ENCODE data around the gene OPCML. TPM values are rescaled to one million over a fixed set of nuclear protein-coding genes. Genes with fewer than 3 reads are reported as not detected.

The OPCML gene
- total RNA-seq, 1 experiment from 2014 or later, result not detected

DNA sequence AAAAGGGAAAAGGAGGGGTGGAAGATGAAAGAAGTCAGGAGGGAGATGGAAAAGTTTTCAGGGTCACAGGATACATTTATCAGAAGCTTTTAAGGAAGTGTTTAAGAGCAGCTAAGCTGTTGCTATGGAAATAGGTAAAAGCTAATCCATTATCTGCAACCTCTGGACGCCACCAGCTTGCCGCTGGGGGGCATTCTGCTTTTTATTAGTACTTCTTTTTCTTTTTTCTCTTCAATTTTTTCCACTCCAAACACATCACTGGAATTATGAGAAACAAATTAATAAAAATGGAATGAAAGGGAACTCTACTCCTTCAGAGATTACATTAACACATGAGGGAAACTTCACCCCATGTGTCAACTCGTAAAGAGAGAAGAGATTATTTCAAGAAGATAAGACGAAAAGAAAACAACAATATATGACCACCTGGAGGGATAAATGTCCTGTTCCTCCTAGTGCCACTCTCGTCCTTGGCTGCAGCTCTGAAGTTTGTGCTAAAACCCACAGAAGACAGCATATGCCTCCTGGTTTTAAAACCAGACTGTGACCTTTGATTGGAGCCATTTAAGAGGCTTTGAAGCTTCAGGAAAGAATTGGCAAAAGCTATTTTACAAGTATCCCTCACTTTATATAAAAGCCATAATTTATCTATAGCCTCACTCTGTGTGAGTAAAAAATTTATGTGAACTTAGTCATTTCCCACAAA, 972.8 kb downstream of the OPCML start:
- in situ Hi-C loops (cut with HindIII; ENCODE audit: low pct_unique_long_range_greater_than_20kb, low sequenced_read_pairs), result no loop called here
- DNase-seq (ENCODE audit: low read depth, low spot score), result peak; percentile 4

DNA sequence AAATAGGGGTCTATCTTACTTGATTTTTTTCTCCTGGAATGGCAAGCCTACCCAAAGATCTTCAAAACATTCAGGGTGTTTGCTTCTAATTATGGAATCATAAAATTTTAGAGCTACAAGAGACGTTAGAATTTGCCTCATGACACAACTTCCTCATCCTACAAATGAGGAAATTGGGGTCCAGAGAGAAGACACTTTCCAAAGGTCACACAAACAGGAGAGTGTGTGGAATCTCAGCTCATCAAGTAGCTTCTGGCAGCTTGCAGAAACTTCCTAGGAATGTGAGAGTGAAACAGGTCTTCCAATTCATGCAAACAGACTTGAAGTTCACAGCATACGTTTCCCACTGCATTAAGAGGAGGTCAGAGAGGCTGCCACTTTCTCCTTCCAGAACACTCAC, 976.0 kb downstream of the OPCML start:
- no peak for DNase-seq (ENCODE audit: low read depth, low spot score)

DNA sequence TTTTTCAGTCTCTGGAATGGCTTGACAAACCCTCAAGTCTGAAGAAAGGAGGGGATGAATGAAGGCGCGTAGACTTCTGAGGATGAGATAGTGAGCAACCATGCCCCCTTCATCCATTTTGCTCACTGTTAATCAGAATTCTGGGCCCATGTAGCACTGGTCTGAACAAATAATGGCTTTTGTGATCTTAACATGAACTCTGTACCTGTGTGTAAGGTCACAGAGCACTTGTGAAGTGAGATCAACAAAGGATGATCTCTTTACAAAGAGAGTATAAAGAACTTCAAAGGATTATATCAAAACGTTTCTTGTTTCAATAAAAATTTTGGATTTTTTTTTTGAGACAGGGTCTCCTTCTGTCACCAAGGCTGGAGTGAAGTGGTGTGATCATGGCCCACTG, 976.7 kb downstream of the OPCML start:
- DNase-seq (ENCODE audit: low read depth, low spot score), result no peak
- in situ Hi-C loops (cut with HindIII; ENCODE audit: low pct_unique_long_range_greater_than_20kb, low sequenced_read_pairs), result no loop called here

More for the DNA sequence above, 976.0 kb downstream of the OPCML start:
- in situ Hi-C loops (cut with HindIII; ENCODE audit: low pct_unique_long_range_greater_than_20kb, low sequenced_read_pairs), result no loop called here

DNA sequence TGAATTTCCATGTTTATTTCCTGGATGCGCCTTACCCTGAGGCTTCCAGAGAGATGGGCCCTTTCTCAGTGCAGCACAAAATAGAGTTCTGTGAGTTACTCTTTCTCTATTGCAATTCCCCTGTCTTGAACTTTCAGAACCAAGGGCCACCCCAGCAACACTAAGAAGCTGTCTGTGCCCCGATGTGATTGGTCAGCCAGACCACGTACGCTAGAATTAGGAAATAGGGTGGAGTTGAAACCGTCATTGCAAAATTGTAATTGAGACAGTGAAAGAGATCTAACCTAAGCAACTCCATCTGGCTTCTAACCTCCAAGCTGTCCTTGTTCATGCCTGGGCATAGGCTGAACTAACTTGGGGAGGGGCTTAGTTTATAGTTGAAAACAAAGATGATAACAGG, 981.3 kb downstream of the OPCML start:
- DNase-seq (ENCODE audit: low read depth, low spot score), result no peak
- in situ Hi-C loops (cut with HindIII; ENCODE audit: low pct_unique_long_range_greater_than_20kb, low sequenced_read_pairs), result no loop called here

DNA sequence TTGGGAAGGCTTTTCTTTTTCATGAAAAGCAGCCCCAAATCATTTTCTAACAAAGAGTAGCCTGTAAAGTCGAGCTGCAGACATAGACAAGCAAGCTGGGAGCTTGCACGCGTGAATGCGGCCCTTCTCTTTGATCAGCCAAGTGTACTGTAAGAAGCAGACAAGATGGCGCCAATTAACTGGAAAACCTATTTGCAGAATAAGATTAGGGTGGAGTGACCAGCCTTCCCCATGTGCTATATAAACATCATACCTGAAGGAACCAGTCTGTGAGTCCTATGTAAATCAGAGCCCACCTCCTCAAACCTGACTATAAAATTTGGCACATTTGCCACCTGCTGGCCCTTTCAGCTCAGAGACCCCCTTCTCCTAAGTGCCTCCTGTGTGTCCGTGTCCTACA, 982.7 kb downstream of the OPCML start:
- DNase-seq (ENCODE audit: low read depth, low spot score), result no peak
- in situ Hi-C loops (cut with HindIII; ENCODE audit: low pct_unique_long_range_greater_than_20kb, low sequenced_read_pairs), result no loop called here

DNA sequence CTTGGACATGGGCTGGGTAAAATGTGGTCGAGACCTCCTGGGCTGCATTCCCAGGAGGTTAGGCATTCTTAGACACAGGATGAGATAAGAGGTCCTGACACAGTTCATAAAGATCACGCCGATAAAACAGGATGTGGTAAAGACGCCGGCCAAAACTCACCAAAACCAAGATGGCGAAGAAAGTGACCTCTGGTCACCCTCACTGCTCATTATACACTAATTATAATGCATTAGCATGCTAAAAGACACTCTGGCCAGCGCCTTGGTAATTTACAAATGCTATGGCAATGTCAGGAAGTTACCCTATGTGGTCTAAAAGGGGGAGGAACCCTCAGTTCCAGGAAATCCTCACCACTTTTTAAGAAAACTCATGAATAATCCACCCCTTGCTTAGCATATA, 983.3 kb downstream of the OPCML start:
- DNase-seq (ENCODE audit: low read depth, low spot score), result no peak
- in situ Hi-C loops (cut with HindIII; ENCODE audit: low pct_unique_long_range_greater_than_20kb, low sequenced_read_pairs), result no loop called here

DNA sequence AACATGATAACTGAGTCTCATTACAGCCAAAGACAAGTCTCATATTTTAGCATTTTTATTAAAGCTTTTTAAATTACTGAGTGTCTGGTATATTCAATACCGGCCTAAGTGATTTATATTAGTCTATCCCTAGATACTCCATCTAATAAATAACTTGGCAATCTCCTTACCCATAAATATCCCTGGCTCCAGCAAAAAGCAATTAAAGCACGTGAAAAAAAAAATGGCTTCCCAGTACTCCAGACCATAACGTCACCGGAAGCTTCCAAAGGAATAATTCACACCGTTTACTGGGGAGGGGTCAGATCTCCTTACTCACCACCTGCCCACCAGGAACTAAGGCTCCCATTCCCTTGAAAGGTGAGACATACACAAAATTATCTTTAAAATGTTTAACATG, 988.3 kb downstream of the OPCML start:
- in situ Hi-C loops (cut with HindIII; ENCODE audit: low pct_unique_long_range_greater_than_20kb, low sequenced_read_pairs), result no loop called here
- DNase-seq (ENCODE audit: low read depth, low spot score), result no peak

DNA sequence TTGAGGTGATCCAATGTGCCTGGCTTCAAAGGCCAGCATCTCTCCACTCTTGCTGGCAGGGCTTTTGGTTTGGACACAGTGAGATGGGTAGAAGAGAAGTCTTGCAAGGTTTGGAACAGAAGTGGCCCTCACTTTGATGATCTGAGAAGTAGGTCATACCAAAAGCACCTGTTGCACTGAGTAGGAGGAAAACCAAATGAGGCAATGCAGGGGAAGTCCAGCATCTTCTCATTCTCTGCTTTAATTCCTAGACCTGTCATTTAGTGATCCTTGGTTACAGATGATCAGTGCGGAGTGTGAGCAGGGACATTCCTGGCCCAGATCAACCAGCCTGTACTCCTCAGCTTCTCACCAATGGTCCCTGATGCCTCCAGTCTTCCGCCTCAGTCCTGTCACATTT, 990.5 kb downstream of the OPCML start:
- in situ Hi-C loops (cut with HindIII; ENCODE audit: low pct_unique_long_range_greater_than_20kb, low sequenced_read_pairs), result no loop called here
- no peak for DNase-seq (ENCODE audit: low read depth, low spot score)

DNA sequence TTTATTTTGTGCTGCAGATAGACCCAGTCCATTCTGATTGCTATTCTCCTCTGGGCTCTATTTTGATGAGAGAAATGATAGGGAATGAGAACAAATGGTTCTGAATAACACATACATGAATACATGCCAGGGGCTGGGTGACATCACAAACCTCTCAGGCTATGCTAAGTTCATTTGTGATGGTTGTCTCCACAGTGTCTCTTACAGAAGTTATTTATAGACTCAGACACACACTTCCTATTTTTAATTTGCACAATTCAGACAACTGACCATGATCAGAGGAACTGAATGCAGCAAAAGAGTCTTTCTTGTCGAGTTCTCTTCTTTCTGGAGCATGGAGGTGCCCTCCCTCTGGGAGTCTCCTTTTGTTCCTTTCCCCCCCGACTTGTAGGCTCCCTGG, 991.7 kb downstream of the OPCML start:
- in situ Hi-C loops (cut with HindIII; ENCODE audit: low pct_unique_long_range_greater_than_20kb, low sequenced_read_pairs), result no loop called here
- DNase-seq (ENCODE audit: low read depth, low spot score), result no peak

DNA sequence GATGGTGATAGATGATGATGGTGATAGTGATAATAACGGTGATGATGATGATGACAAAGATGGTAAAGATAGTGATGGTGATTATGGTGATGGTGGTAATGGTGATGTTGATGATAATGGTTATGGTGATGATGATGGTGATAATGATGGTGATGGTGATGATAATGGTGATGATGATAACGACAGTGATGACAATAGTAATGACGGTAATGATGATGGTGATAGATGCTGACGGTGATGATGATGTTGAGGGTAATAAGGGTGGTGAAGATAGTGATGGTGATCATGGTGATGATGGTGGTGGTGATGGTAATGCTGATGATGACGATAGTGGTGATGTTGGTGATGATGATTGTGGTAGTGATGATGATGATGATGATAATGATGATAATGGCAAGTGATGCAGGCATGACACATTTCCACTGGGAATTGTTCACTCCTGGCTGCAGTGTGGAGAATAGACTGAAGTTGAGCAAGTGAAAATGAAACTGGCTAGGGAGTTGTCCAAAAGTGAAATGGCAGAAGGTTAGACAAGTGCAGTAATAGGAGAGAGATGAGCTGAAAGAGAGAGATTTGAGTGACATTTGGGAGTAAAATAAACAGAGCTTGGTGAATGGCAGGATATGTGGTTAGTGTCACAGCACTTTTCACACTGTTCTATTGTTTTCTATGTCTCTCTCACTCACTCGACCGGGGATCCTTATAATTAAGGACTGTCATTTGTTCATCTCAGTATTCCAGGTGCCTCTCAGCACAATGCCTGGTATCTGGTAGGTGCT, 992.5 kb downstream of the OPCML start:
- no peak for DNase-seq (ENCODE audit: low read depth, low spot score)
- in situ Hi-C loops (cut with HindIII; ENCODE audit: low pct_unique_long_range_greater_than_20kb, low sequenced_read_pairs), result no loop called here

DNA sequence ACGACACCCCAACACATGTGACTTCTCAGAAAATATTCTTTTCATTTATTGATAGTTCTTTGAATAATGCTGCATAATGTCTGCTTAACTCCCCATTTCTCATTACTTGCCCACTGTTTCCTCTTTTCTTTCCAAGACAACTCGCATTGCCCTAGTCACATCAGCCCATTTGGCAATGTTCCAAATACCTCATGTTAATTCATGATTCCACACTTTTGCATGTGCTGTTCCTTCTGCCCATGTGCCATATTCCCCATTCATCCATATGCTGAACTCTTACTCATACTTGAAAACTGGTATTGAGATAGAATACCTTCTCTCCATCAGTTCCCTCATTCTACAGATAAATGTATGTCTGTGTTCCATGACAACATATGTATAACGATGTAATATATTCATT, 993.7 kb downstream of the OPCML start:
- in situ Hi-C loops (cut with HindIII; ENCODE audit: low pct_unique_long_range_greater_than_20kb, low sequenced_read_pairs), result no loop called here
- DNase-seq (ENCODE audit: low read depth, low spot score), result no peak

DNA sequence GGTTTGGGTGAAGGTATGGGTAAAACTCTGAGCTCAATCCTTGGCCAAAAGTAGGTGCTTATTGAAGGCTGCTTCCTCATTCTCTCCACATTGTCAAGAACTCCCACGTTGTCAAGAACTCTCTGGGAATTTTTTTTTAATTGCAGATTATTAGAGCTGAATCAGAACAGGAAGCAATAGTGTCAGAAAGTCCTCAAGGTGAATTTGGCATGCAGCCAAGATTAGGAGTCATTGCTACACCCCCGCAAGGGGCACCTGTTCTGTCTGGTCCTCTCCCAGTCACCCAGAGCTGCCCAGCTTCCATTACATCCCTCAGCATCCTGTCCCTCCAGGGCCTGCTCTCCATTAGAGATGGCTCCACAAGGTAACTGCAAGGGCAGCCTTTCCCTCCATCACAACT, 996.5 kb downstream of the OPCML start:
- DNase-seq (ENCODE audit: low read depth, low spot score), result no peak
- in situ Hi-C loops (cut with HindIII; ENCODE audit: low pct_unique_long_range_greater_than_20kb, low sequenced_read_pairs), result no loop called here

DNA sequence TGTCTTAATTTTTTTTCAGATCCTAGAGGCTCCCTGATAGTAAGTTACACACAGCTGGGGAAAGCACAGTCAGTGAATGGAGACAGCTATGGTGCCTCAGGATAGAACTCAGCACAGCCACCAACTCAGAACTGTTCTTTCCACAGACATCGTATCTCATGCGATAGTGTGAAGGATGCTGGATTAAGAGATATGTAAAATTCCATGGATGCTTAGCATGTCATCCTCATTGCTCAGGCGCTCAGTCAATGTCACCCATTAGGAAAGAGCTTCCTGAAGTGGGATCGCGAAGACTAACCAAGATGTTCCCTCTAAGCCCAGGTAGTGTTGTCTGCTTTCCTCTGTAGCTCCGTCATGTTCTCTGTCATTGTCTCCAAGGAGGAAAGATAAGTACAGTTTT, 1000.4 kb downstream of the OPCML start:
- no peak for DNase-seq (ENCODE audit: low read depth, low spot score)
- in situ Hi-C loops (cut with HindIII; ENCODE audit: low pct_unique_long_range_greater_than_20kb, low sequenced_read_pairs), result no loop called here

DNA sequence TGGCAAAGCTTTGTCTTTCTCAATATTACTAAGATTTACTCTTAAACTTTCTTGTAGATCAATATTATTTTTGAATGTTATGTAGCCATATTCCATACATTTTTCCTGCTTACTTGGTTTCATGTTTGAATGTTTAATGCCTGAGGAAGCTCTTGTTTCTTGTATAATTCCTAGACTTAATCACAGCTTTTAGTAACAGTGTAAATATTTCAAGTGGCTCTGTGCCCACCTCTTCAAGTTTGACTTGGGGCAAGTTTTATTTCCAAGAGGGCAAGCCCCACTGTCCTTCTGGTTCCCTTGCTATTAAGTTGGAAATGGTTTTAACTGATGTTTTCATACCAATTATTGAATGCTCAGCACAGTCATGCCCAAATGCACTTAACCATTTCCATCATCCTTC, 1004.1 kb downstream of the OPCML start:
- in situ Hi-C loops (cut with HindIII; ENCODE audit: low pct_unique_long_range_greater_than_20kb, low sequenced_read_pairs), result no loop called here

DNA sequence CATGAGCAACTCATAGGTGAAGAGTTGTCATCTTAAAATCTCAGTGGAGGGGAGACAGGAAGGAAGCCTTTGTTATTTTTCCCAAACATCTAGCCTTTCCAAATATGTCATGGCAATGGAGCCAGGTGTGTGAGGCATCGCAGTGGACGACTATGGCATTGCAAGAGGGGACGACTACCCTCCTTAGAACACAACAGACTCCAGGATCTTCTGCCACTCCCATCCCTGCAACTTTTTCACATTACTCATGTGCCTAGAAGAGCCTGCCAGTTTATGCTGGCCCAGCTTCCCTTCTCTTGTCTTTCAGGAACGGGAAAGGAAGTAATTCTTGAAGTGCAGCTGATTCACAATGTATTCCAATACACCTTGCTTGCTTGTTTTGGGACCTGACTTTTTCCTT, 1008.4 kb downstream of the OPCML start:
- in situ Hi-C loops (cut with HindIII; ENCODE audit: low pct_unique_long_range_greater_than_20kb, low sequenced_read_pairs), result no loop called here
- no peak for DNase-seq (ENCODE audit: low read depth, low spot score)

More for the DNA sequence above, 1004.1 kb downstream of the OPCML start:
- no peak for DNase-seq (ENCODE audit: low read depth, low spot score)

DNA sequence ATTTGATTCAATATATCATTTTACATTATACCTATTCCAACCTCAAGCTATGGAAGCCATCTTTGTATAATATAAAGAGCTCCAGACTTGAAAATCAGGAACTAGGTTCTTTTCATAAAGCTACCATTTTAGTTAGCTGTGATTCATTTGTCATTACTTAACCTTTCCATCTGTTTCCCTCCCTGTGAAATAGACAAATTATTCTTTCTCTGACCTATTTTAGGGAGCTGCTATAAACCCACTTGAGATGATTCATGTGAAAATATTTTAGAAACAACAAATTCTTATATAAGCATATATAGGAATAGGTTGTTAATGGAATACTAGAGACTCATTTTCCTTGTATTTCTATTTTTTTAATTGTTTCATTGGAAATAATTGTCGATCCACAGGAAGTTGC, 1012.1 kb downstream of the OPCML start:
- in situ Hi-C loops (cut with HindIII; ENCODE audit: low pct_unique_long_range_greater_than_20kb, low sequenced_read_pairs), result no loop called here
- no peak for DNase-seq (ENCODE audit: low read depth, low spot score)

DNA sequence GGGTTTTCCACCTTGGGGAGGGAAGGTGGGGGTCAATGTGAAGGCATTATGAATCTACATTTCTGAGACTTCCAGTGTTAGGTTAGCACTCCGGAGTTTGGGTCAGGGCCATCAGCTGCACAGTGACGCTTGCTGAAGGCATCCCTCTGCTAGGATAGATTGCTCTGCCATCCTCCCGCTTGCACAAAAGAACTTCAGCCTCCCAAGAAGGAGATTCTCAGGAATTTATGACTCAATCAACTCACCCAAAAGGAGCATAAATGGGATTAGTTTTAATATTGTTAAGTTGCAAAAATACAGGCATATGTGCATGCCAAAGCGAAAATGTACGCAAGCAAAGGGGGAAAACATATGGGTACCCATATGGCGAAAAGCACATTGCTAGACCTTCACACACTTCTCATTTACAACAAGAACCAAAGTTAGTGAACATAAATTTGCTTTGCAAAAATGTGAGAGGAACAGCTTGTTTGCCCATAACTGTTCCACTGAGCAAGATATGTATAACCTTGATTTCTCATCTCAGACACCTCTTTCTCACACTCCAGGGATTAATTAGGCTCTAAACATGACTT, 1013.0 kb downstream of the OPCML start:
- in situ Hi-C loops (cut with HindIII; ENCODE audit: low pct_unique_long_range_greater_than_20kb, low sequenced_read_pairs), result no loop called here
- DNase-seq (ENCODE audit: low read depth, low spot score), result no peak

DNA sequence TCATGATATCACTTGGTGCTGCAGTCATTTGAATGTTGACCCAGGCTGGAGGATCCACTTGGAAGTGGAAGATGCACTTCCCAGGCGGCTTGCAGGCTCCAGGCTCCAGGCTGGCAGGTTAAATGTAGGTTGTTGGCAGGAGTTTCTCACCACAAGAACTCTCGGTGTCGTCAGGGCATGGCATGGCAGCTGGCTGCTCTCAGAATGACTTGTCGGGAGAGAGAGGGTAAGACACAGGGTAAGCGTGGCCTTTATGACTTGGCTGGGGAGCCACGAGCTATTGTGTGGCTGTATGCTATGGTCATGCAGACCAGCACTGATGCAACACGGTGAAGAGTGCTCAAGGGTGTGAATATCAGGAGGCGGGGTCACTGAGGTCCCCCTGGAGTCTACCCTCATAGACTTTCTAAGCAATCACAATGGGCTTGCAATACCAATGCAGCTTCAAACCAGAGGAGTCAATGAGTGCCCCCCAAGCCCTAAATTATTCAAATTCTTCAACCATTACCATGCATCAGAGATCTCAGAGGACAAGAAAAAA, 1027.7 kb downstream of the OPCML start:
- in situ Hi-C loops (cut with HindIII; ENCODE audit: low pct_unique_long_range_greater_than_20kb, low sequenced_read_pairs), result no loop called here
- no peak for DNase-seq (ENCODE audit: low read depth, low spot score)

DNA sequence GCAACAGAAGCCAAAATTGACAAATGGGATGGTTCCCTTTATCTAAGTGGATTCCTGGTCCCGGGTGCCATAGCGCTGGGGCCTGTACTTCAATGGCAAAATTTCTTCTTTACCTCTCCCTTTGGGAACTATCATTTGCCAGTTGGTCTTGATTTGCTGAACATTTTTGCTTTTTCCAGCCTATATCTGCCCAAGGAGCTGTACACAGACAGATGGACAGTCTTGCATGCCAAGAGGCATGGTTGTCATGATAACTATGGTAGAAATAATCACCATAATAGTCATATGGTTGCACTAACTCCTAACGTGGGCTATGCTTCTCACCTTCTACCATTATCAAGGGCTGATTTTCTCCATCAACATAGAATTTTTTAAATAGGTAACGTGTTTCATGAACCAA, 1030.9 kb downstream of the OPCML start:
- no peak for DNase-seq (ENCODE audit: low read depth, low spot score)
- in situ Hi-C loops (cut with HindIII; ENCODE audit: low pct_unique_long_range_greater_than_20kb, low sequenced_read_pairs), result no loop called here
